ENCODE measurements around the gene MAGOH. TPM values are rescaled to one million over a fixed set of nuclear protein-coding genes. Genes with fewer than 3 reads are reported as not detected.

MAGOH gene
- total RNA-seq, 1 experiment from 2014 or later = 55.8 TPM

Other genes with a start within 250 kb of the MAGOH start
- not detected in 2 replicates for gene PODN, start 176.3 kb downstream of the MAGOH start, total RNA-seq (2014; rRNA removed; shearing (Covaris generic); ENCODE audit: low replicate concordance)
- not detected in 2 replicates for gene SLC1A7, start 95.9 kb downstream of the MAGOH start, total RNA-seq (2014; rRNA removed; shearing (Covaris generic); ENCODE audit: low replicate concordance)
- 10.9 and 12.6 TPM in 2 replicates for gene CPT2, start 41.7 kb downstream of the MAGOH start, total RNA-seq (2014; rRNA removed; shearing (Covaris generic); ENCODE audit: low replicate concordance)
- gene CZIB, start 17.9 kb downstream of the MAGOH start, total RNA-seq (2014; rRNA removed; shearing (Covaris generic); ENCODE audit: low replicate concordance) = 52.8 and 57.8 TPM in 2 replicates
- 23.9 and 43.5 TPM in 2 replicates for gene LRP8, start 89.6 kb upstream of the MAGOH start, total RNA-seq (2014; rRNA removed; shearing (Covaris generic); ENCODE audit: low replicate concordance)
- not detected in 2 replicates for gene DMRTB1, start 220.9 kb upstream of the MAGOH start, total RNA-seq (2014; rRNA removed; shearing (Covaris generic); ENCODE audit: low replicate concordance)